Neural progenitor cell (in vitro differentiated cells): ENCODE measurements around the gene KANK3.

Experiments used
- EZH2 ChIP-seq: fragments of 200-600 bp; sonication (generic); IDR thresholded peaks from 2 replicates; pipeline ENCODE4 v1.6.1; 2017; ENCODE audit warnings: antibody characterized with exemption, mild to moderate bottlenecking, moderate library complexity
- EZH2phosphoT487 ChIP-seq: fragments of 200-600 bp; sonication (generic); IDR thresholded peaks from 2 replicates; pipeline ENCODE4 v1.6.1; 2017; ENCODE audit warnings: antibody characterized with exemption
- TF ChIP-seq, protein P1 (sequence below): fragments of 200-600 bp; sonication (generic); IDR thresholded peaks from 2 replicates; pipeline ENCODE4 v1.5.1; 2017; ENCODE audit warnings: antibody characterized with exemption, mild to moderate bottlenecking

DNA sequence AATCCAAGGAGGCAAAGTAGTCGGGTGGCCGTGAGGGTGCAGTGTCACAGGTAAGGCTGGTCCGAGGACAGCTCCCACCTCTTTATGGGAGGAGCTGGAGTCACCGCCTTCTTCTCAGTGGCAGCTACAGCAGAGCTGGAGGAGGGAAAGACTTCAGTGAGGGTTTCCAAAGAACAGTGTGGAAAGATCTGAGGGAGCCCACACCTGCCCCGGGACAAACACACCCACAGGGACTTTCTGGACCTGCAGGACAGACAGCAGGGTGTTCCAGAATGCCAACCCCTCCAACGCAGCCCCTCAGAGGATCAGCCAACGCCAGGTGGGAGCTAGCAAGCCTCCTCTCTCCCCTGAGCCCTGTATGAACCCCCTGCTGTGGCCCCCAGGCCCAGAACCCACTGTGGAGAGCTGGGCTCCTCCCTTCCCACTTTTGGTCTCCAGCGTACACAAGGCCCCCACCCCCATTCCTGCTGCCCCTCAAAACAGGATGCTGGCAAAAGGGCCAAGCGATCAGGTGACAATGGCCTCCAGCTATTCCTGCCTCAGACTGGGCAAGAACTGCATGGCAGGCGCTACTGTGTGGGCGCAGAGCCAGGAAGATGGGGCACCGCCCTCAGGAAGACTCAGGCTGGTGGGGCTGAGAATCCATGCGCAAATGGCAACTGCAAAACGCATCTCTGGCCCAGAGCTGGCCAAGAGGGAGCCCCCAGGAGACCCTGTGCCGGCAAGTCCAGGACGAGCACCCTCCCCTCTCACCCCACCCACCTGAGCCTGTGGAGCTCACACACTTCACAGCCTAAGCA, 31.4 kb downstream of the KANK3 start:
- TF ChIP-seq, protein P1, sequence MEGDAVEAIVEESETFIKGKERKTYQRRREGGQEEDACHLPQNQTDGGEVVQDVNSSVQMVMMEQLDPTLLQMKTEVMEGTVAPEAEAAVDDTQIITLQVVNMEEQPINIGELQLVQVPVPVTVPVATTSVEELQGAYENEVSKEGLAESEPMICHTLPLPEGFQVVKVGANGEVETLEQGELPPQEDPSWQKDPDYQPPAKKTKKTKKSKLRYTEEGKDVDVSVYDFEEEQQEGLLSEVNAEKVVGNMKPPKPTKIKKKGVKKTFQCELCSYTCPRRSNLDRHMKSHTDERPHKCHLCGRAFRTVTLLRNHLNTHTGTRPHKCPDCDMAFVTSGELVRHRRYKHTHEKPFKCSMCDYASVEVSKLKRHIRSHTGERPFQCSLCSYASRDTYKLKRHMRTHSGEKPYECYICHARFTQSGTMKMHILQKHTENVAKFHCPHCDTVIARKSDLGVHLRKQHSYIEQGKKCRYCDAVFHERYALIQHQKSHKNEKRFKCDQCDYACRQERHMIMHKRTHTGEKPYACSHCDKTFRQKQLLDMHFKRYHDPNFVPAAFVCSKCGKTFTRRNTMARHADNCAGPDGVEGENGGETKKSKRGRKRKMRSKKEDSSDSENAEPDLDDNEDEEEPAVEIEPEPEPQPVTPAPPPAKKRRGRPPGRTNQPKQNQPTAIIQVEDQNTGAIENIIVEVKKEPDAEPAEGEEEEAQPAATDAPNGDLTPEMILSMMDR, result no peak
- TF ChIP-seq EZH2, result no peak
- TF ChIP-seq EZH2phosphoT487, result no peak
